ENCODE results near the gene ACKR2. TPM values are rescaled to one million over a fixed set of nuclear protein-coding genes. Genes with fewer than 3 reads are reported as not detected.
A peak's percentile ranks its signal among the peaks of the same experiment; 100 is the strongest.

ACKR2 gene
- total and polyA plus RNA-seq, 2 experiments from 2014 or later = 0.15 to 2.8 TPM

DNA sequence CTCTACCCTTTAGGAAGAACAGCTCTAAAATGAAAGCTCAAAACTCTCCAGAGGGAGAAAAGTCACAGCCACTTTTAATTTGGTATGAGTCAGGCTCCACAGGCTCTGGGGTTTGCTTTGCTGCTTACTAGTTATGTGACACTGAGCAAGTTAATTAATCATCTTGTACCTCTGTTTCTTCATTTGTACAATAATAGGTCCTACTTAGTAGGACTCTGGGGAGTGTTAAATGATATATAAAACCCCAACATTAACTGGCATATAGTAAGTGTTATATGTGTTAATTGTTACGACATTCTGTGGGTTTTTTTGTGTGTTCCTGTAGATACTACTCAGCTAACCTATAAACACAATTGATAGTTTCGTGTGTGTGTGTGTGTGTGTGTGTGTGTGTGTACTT lies 6.6 kb downstream of the ACKR2 start:
- Histone ChIP-seq H3K36me3 (no peaks in the 10 kb centered on the region), H3K27ac (peak overlapping the region; percentile 91), H3K9me3 (ENCODE audit: low read depth) (no peaks in the 10 kb centered on the region), H3K4me1 (ENCODE audit: low read depth) (peaks cover 55% of the 10 kb centered on the region), H3K27me3 (no peaks in the 10 kb centered on the region), H3K4me3 (no peak overlapping the region)
- DNase-seq (ENCODE audit: low read depth in 1 of 2, low spot score in 1 of 2) = peak in 1 of 2 donors; percentile 18
- TF ChIP-seq, protein P1, sequence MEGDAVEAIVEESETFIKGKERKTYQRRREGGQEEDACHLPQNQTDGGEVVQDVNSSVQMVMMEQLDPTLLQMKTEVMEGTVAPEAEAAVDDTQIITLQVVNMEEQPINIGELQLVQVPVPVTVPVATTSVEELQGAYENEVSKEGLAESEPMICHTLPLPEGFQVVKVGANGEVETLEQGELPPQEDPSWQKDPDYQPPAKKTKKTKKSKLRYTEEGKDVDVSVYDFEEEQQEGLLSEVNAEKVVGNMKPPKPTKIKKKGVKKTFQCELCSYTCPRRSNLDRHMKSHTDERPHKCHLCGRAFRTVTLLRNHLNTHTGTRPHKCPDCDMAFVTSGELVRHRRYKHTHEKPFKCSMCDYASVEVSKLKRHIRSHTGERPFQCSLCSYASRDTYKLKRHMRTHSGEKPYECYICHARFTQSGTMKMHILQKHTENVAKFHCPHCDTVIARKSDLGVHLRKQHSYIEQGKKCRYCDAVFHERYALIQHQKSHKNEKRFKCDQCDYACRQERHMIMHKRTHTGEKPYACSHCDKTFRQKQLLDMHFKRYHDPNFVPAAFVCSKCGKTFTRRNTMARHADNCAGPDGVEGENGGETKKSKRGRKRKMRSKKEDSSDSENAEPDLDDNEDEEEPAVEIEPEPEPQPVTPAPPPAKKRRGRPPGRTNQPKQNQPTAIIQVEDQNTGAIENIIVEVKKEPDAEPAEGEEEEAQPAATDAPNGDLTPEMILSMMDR (IDR thresholded peaks at IDR 0.05; ENCODE audit: low read depth, low read length) = no peak

DNA sequence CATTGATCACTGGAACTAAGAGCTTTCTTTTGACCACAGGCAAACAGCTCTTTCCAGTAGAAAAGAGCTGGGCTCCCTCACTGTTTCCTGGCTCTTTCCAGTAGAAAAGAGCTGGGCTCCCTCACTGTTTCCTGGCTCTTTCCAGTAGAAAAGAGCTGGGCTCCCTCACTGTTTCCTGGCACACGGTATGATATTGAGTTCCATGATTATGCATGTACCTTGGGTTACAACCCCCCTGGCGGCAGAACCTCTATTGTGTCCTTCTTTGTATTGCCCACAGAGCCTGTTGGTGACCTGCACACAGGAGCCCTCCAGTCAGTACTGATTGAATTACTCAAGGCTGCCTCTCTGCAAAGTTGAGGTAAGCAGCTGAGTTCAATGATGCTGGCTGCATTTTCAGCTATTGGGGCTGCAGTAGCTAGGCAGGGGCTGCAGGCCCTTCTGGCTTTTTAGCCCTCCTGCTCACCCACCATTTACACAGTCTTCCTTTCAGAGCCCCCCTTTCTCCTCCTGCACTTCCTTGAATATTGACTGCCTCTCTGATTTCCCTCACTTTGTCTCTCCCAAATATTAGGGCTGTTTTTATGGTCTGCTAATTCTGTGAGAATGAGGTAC lies 10.2 kb downstream of the ACKR2 start:
- H3K4me1 ChIP-seq (ENCODE audit: low read depth) = peaks cover 23% of the 10 kb centered on the region
- H3K4me3 ChIP-seq = no peak overlapping the region
- TF ChIP-seq, protein P1 (IDR thresholded peaks at IDR 0.05; ENCODE audit: low read depth, low read length) = no peak
- H3K27ac ChIP-seq = no peak overlapping the region
- H3K27me3 ChIP-seq = no peaks in the 10 kb centered on the region
- DNase-seq (ENCODE audit: low read depth in 1 of 2, low spot score in 1 of 2) = peak in 1 of 2 donors; percentile 46
- H3K9me3 ChIP-seq (ENCODE audit: low read depth) = no peaks in the 10 kb centered on the region
- H3K36me3 ChIP-seq = no peaks in the 10 kb centered on the region

DNA sequence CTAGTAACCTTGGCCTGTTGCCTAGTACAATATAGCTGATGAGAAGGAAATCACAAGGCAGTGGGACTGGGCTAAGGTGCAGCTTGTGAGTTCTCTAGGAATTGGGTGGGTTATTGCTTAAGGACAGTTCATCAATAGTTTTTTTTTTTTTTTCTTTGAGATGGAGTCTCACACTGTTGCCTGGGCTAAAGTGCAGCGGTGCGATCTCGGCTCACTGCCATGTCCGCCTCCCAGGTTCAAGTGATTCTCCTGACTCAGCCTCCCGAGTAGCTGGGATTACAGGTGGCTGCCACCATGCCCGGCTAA lies 11.5 kb downstream of the ACKR2 start:
- no peak overlapping the region for H3K27ac ChIP-seq
- no peak overlapping the region for H3K4me3 ChIP-seq
- no peaks in the 10 kb centered on the region for H3K9me3 ChIP-seq (ENCODE audit: low read depth)
- TF ChIP-seq, protein P1 (IDR thresholded peaks at IDR 0.05; ENCODE audit: low read depth, low read length) = no peak
- peaks cover 11% of the 10 kb centered on the region for H3K4me1 ChIP-seq (ENCODE audit: low read depth)
- no peak for DNase-seq (ENCODE audit: low read depth in 1 of 2, low spot score in 1 of 2)
- H3K36me3 ChIP-seq = no peaks in the 10 kb centered on the region
- H3K27me3 ChIP-seq = no peaks in the 10 kb centered on the region

DNA sequence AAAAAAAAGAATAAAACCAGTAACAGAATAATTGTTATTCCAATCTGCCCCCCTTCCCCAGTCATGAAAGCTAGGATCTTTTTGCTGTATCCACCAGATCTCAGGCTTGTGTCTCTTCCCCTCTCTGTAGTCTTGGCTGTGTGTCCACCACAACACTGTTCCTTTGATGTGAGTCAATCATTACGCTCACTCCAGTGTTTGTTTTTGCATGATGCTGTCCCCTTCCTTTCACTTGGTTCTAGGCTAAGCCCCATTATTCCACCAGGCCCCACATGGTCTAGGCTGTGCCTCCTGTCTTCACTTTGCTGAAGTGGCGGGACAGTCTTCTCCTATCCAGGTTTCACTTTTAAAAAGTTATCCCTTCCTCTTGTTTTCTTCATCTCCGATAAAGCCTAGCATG lies 13.6 kb downstream of the ACKR2 start:
- Histone ChIP-seq H3K36me3 (no peaks in the 10 kb centered on the region), H3K27ac (peak overlapping the region; percentile 54), H3K27me3 (no peaks in the 10 kb centered on the region), H3K9me3 (ENCODE audit: low read depth) (no peaks in the 10 kb centered on the region), H3K4me3 (no peak overlapping the region), H3K4me1 (ENCODE audit: low read depth) (peaks cover 4% of the 10 kb centered on the region)
- no peak for DNase-seq (ENCODE audit: low read depth in 1 of 2, low spot score in 1 of 2)
- TF ChIP-seq, protein P1 (IDR thresholded peaks at IDR 0.05; ENCODE audit: low read depth, low read length) = no peak

DNA sequence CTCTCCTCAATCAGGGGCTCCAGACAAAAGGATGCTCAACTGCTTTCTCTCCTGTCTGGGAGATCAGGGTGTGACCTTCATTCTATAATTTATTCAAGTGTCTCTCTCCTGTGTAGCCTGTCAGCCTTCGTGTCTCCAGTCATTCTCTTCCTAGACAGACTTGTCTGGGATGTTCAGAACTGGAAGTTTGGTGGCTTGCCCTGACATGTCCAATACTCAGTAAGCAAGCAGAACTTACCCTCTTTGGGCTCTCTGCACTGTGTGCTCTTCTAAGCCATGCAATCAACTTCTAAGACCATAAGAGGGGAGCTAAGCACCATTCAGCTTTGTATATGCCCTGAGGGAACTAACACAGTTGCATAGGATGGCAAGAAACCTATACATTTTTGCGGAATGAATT lies 14.1 kb downstream of the ACKR2 start:
- peaks cover 4% of the 10 kb centered on the region for H3K4me1 ChIP-seq (ENCODE audit: low read depth)
- no peaks in the 10 kb centered on the region for H3K36me3 ChIP-seq
- no peaks in the 10 kb centered on the region for H3K9me3 ChIP-seq (ENCODE audit: low read depth)
- H3K27me3 ChIP-seq = no peaks in the 10 kb centered on the region
- TF ChIP-seq, protein P1 (IDR thresholded peaks at IDR 0.05; ENCODE audit: low read depth, low read length) = no peak
- no peak for DNase-seq (ENCODE audit: low read depth in 1 of 2, low spot score in 1 of 2)
- H3K4me3 ChIP-seq = no peak overlapping the region
- peak overlapping the region; percentile 54 for H3K27ac ChIP-seq

Data from cardiac muscle cell (in vitro differentiated cells and primary cell).